KMS-11 (cell line): Measurements from ENCODE around the gene LARP1.

Experiments
- H2AFZ ChIP-seq: fragments of 200-600 bp; sonication (generic); 2 replicates; pipeline ENCODE4 v1.6.1; 2016; ENCODE audit warnings: antibody characterized with exemption, mixed run types, low read depth
- H3K27ac ChIP-seq: fragments of 200-600 bp; sonication (generic); 2 replicates; pipeline ENCODE4 v1.6.1; 2016; ENCODE audit warnings: mild to moderate bottlenecking, mixed run types
- H3K27me3 ChIP-seq: fragments of 200-600 bp; sonication (generic); 2 replicates; pipeline ENCODE4 v1.6.1; 2017; ENCODE audit warnings: mild to moderate bottlenecking, low read depth, mixed run types, moderate library complexity; ENCODE audit not compliant: insufficient read depth
- H3K36me3 ChIP-seq: fragments of 200-600 bp; sonication (generic); 2 replicates; pipeline ENCODE4 v1.6.1; 2017; ENCODE audit warnings: mild to moderate bottlenecking, mixed run types; ENCODE audit not compliant: insufficient read depth
- H3K4me1 ChIP-seq: fragments of 200-600 bp; sonication (generic); 2 replicates; pipeline ENCODE4 v1.6.1; 2016; ENCODE audit warnings: mild to moderate bottlenecking, low read depth, mixed run types; ENCODE audit not compliant: poor library complexity, severe bottlenecking
- H3K4me2 ChIP-seq: fragments of 200-600 bp; sonication (generic); 2 replicates; pipeline ENCODE4 v1.7.0; 2016; ENCODE audit warnings: mild to moderate bottlenecking, mixed run types
- H3K4me3 ChIP-seq: fragments of 200-600 bp; sonication (generic); IDR thresholded peaks from 2 replicates; pipeline ENCODE4 v1.6.1; 2017; ENCODE audit warnings: low read depth, low read length, mixed read lengths; ENCODE audit not compliant: insufficient read depth
- H3K79me2 ChIP-seq: fragments of 200-600 bp; sonication (generic); 2 replicates; pipeline ENCODE4 v1.6.1; 2016; ENCODE audit warnings: low read depth, mixed run types; ENCODE audit not compliant: insufficient read depth
- H3K9ac ChIP-seq: fragments of 200-600 bp; sonication (generic); 2 replicates; pipeline ENCODE4 v1.6.1; 2016; ENCODE audit warnings: mild to moderate bottlenecking, mixed run types
- H4K20me1 ChIP-seq: fragments of 200-600 bp; sonication (generic); 2 replicates; pipeline ENCODE4 v1.6.1; 2016; ENCODE audit warnings: mild to moderate bottlenecking, mixed run types; ENCODE audit not compliant: insufficient read depth
- CTCF ChIP-seq: fragments of 200-600 bp; sonication (generic); conservative IDR thresholded peaks from 2 replicates; pipeline ENCODE4 v1.6.1; 2017; ENCODE audit warnings: low read depth, mild to moderate bottlenecking, antibody characterized with exemption, low read length, moderate library complexity, mixed read lengths

Gene LARP1

GRCh38 chr5:154770111-154770510, 14.9 kb downstream of the LARP1 start:
- Histone ChIP-seq H3K27ac (no peak overlapping the region), H3K9ac (no peak overlapping the region), H3K27me3 (no peaks in the 10 kb centered on the region), H3K4me2 (no peak overlapping the region), H3K79me2 (peaks cover 100% of the 10 kb centered on the region), H3K36me3 (no peaks in the 10 kb centered on the region), H3K4me1 (peaks cover 28% of the 10 kb centered on the region), H2AFZ (no peak overlapping the region), H3K4me3 (no peak overlapping the region), H4K20me1 (peaks cover 93% of the 10 kb centered on the region)
- no peak for TF ChIP-seq CTCF

GRCh38 chr5:154771383-154771901, 16.3 kb downstream of the LARP1 start:
- no peak overlapping the region for H3K9ac ChIP-seq
- H3K27ac ChIP-seq: no peak overlapping the region
- H3K36me3 ChIP-seq: no peaks in the 10 kb centered on the region
- H4K20me1 ChIP-seq: peaks cover 92% of the 10 kb centered on the region
- TF ChIP-seq CTCF: no peak
- no peaks in the 10 kb centered on the region for H3K27me3 ChIP-seq
- H3K4me1 ChIP-seq: peaks cover 28% of the 10 kb centered on the region
- peaks cover 100% of the 10 kb centered on the region for H3K79me2 ChIP-seq
- H3K4me2 ChIP-seq: no peak overlapping the region
- H2AFZ ChIP-seq: no peak overlapping the region
- no peak overlapping the region for H3K4me3 ChIP-seq

GRCh38 chr5:154773326-154773725, 18.1 kb downstream of the LARP1 start:
- Histone ChIP-seq H4K20me1 (peaks cover 87% of the 10 kb centered on the region), H3K9ac (no peak overlapping the region), H3K27ac (no peak overlapping the region), H3K4me1 (peaks cover 39% of the 10 kb centered on the region), H3K36me3 (no peaks in the 10 kb centered on the region), H3K4me2 (no peak overlapping the region), H2AFZ (no peak overlapping the region), H3K79me2 (peaks cover 100% of the 10 kb centered on the region), H3K4me3 (no peak overlapping the region), H3K27me3 (no peaks in the 10 kb centered on the region)
- TF ChIP-seq CTCF: no peak

- H3K4me3 ChIP-seq: no peak overlapping the region
These were observed 21.0 kb downstream of the LARP1 start for GRCh38 chr5:154776167-154776566.

More at GRCh38 chr5:154776167-154776566, 21.0 kb downstream of the LARP1 start:
- H3K9ac ChIP-seq: no peak overlapping the region
- H3K4me1 ChIP-seq: peaks cover 67% of the 10 kb centered on the region
- no peaks in the 10 kb centered on the region for H3K27me3 ChIP-seq
- no peak overlapping the region for H3K4me2 ChIP-seq
- H3K27ac ChIP-seq: no peak overlapping the region
- no peak overlapping the region for H2AFZ ChIP-seq
- peaks cover 74% of the 10 kb centered on the region for H4K20me1 ChIP-seq
- no peaks in the 10 kb centered on the region for H3K36me3 ChIP-seq
- H3K79me2 ChIP-seq: peaks cover 100% of the 10 kb centered on the region
- TF ChIP-seq CTCF: no peak
